Body of pancreas (tissue), 4 donors: Measurements from ENCODE around the gene PCDHGA5. TPM values are rescaled to one million over a fixed set of nuclear protein-coding genes. Genes with fewer than 3 reads are reported as not detected.
A peak's percentile ranks its signal among the peaks of the same experiment; 100 is the strongest.
"Not testable (repeated sequence)": the region's sequence is repeated elsewhere in the genome, so short reads cannot be mapped to it uniquely, and the experiment has no call there.

Source experiments
- ATAC-seq: fragments of 150-250 bp; one replicate; pipeline ENCODE4 v1.9.1; 2016
- DNase-seq, 4 donors: peaks; one replicate each; pipeline ENCODE4 v3.0.0-alpha.2; 2019
- H3K27ac ChIP-seq, 4 donors: fragments of 200-600 bp; sonication (generic); 1 replicate in 3 of 4; 2 replicates in 1 of 4; pipeline versions ENCODE4 v1.5.1 to v1.6.1; 2016 to 2019; ENCODE audit warnings: mild to moderate bottlenecking in 1 of 4, mixed read lengths in 1 of 4, moderate library complexity in 1 of 4
- H3K27me3 ChIP-seq, 2 donors: fragments of 200-600 bp; sonication (generic); one replicate each; pipeline ENCODE4 v1.6.0; 2016; ENCODE audit warnings: mild to moderate bottlenecking in 1 of 2
- H3K36me3 ChIP-seq, 2 donors: fragments of 200-600 bp; sonication (generic); replicated peaks in 1 of 2; 2 replicates each; pipeline ENCODE4 v1.5.1; 2016; ENCODE audit warnings: low read depth in 2 of 2; ENCODE audit not compliant: insufficient read depth in 1 of 2
- H3K4me1 ChIP-seq: fragments of 200-600 bp; sonication (generic); one replicate; pipeline ENCODE4 v1.6.0; 2016
- H3K4me3 ChIP-seq, 2 donors: fragments of 200-600 bp; sonication (generic); 1 replicate in 1 of 2; 2 replicates in 1 of 2; pipeline ENCODE4 v1.5.1; 2016 to 2019
- H3K9me3 ChIP-seq, 3 donors: fragments of 200-600 bp; sonication (generic); 1 replicate in 2 of 3; 2 replicates in 1 of 3; pipeline ENCODE4 v1.5.1; 2016
- POLR2A ChIP-seq, 3 donors: fragments of 450-650 bp; IDR thresholded peaks; one replicate each; pipeline ENCODE4 v1.6.1; 2016; ENCODE audit warnings: antibody characterized with exemption in 3 of 3, mild to moderate bottlenecking in 2 of 3
- WGBS, 2 donors: methylation state at CpG; one replicate each; pipeline ENCODE4 v1.1.5; 2017; 5-methylcytosine and 5-hydroxymethylcytosine counted together
- intact Hi-C: fragments of 100-400 bp; cut with DNase I; formaldehyde crosslinking; loops from one replicate; pipeline ENCODE4 v1.15.1; 2023
- total RNA-seq, 2 donors: library from RNA; depleted of rRNA; stranded (reverse); fragments of >200 nt; gene quantifications; one replicate each; pipeline ENCODE4 v1.1.0, GENCODE V29; 2016
- TF ChIP-seq, protein P1 (sequence below), 7 experiments: fragments of 450-650 bp in 4 of 7; fragments of 200-600 bp in 3 of 7; sonication (generic) in 3 of 7; IDR thresholded peaks; one replicate each; pipeline ENCODE4 v1.5.1; 2016 to 2019; ENCODE audit warnings: antibody characterized with exemption in 7 of 7

PCDHGA5 gene
- total RNA-seq, 2 donors from 2014 or later = 5.6 to 6.0 TPM

DNA sequence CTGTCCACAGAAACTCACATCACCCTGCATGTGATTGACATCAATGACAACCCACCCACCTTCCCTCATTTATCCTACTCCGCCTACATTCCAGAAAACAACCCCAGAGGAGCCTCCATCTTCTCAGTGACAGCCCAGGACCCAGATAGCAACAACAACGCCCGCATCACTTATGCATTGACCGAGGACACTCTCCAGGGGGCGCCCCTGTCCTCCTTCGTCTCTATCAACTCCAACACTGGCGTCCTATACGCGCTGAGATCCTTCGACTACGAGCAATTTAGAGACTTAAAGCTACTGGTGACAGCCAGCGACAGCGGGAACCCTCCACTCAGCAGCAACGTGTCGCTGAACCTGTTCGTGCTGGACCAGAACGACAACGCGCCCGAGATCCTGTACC is 18.6 kb upstream of the PCDHGA5 start:
- TF ChIP-seq, protein P1, sequence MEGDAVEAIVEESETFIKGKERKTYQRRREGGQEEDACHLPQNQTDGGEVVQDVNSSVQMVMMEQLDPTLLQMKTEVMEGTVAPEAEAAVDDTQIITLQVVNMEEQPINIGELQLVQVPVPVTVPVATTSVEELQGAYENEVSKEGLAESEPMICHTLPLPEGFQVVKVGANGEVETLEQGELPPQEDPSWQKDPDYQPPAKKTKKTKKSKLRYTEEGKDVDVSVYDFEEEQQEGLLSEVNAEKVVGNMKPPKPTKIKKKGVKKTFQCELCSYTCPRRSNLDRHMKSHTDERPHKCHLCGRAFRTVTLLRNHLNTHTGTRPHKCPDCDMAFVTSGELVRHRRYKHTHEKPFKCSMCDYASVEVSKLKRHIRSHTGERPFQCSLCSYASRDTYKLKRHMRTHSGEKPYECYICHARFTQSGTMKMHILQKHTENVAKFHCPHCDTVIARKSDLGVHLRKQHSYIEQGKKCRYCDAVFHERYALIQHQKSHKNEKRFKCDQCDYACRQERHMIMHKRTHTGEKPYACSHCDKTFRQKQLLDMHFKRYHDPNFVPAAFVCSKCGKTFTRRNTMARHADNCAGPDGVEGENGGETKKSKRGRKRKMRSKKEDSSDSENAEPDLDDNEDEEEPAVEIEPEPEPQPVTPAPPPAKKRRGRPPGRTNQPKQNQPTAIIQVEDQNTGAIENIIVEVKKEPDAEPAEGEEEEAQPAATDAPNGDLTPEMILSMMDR (IDR thresholded peaks at IDR 0.05) = no peak
- no peak for TF ChIP-seq POLR2A (IDR thresholded peaks at IDR 0.05)
- ATAC-seq (no peak), DNase-seq (no peak)
- H3K27me3 ChIP-seq = no peaks in the 10 kb centered on the region
- no peak overlapping the region for H3K4me3 ChIP-seq
- 24 to 48% methylated on average over 16 to 20 of the region's 20 CpGs for WGBS, 2 donors
- no peaks in the 10 kb centered on the region for H3K36me3 ChIP-seq
- no peaks in the 10 kb centered on the region for H3K4me1 ChIP-seq
- H3K27ac ChIP-seq = no peak overlapping the region
- intact Hi-C loops = no loop called here
- H3K9me3 ChIP-seq = peaks cover 0 to 30% (median 4%) of the 10 kb centered on the region in 3 donors

DNA sequence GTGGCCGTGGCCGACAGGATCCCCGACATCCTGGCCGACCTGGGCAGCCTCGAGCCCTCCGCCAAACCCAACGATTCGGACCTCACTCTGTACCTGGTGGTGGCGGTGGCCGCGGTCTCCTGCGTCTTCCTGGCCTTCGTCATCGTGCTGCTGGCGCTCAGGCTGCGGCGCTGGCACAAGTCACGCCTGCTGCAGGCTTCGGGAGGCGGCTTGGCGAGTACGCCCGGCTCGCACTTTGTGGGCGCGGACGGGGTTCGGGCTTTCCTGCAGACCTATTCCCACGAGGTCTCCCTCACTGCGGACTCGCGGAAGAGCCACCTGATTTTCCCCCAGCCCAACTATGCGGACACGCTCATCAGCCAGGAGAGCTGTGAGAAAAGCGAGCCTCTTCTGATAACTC is 17.9 kb upstream of the PCDHGA5 start:
- ATAC-seq, DNase-seq, H3K4me1 ChIP-seq, intact Hi-C loops, H3K27ac ChIP-seq, H3K4me3 ChIP-seq, H3K27me3 ChIP-seq, H3K36me3 ChIP-seq: not testable (repeated sequence)
- peaks cover 0 to 30% (median 4%) of the 10 kb centered on the region in 3 donors for H3K9me3 ChIP-seq
- 24 to 39% methylated on average over 8 to 24 of the region's 35 CpGs for WGBS, 2 donors

DNA sequence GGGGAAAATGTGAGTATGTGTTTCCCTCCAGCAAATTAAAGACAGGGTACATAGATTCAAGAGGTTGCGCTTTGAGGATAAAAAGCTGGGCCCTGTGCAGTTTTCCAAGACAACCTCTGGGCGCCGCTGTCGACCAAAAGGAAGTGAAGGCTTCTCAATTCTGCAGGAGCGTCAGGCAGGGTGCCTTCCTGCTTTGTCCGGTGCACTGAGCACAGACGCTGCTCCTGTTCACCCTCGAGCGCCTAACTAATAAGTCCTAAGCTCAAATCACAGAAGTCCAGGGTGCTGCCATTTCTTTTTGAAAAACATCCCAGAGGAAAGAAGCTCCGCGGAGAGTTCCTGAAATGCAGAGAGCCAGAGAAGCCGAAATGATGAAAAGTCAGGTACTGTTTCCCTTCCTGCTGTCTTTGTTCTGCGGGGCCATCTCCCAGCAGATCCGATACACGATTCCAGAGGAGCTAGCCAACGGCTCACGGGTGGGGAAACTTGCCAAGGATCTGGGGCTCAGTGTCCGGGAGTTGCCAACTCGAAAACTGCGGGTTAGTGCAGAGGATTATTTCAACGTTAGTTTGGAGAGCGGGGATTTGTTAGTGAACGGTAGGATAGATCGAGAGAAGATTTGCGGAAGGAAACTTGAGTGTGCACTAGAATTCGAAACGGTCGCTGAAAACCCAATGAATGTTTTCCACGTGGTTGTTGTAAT is 13.9 kb upstream of the PCDHGA5 start, which contains the start of gene PCDHGB1:
Gene PCDHGB1 (plus strand): TSS at position 183 of the 703 bp plus-strand sequence. CDS start 162 bp downstream, at position 345.
- intact Hi-C loops = no loop called here
- DNase-seq = peak; percentile 31 to 54 (median 46)
- H3K9me3 ChIP-seq = peaks cover 0 to 47% (median 2%) of the 10 kb centered on the region in 3 donors
- no peaks in the 10 kb centered on the region for H3K27me3 ChIP-seq
- no peak within 1 kb of the TSS for H3K4me3 ChIP-seq
- TF ChIP-seq, protein P1 (IDR thresholded peaks at IDR 0.05) = peak in 6 of 7 experiments; percentile 13 to 41 (median 38)
- TF ChIP-seq POLR2A (IDR thresholded peaks at IDR 0.05) = no peak
- peak; percentile 45 for ATAC-seq
- no peaks in the 10 kb centered on the region for H3K36me3 ChIP-seq
- WGBS, 2 donors = 13 to 30% methylated on average over 29 of the region's 29 CpGs
- H3K4me1 ChIP-seq = no peaks in the 10 kb centered on the region
- H3K27ac ChIP-seq = no peak within 1 kb of the TSS

DNA sequence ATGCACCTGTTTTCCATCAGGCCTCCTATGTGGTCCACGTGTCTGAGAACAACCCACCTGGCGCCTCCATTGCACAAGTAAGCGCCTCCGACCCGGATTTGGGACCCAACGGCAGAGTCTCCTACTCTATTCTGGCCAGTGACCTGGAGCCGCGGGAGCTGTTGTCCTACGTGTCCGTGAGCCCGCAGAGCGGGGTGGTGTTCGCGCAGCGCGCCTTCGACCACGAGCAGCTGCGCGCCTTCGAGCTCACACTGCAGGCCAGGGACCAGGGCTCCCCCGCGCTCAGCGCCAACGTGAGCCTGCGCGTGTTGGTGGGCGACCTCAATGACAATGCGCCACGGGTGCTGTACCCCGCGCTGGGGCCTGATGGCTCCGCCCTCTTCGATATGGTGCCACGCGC is 12.4 kb upstream of the PCDHGA5 start:
- Histone ChIP-seq H3K4me3 (no peak overlapping the region), H3K4me1 (no peaks in the 10 kb centered on the region), H3K27ac (no peak overlapping the region), H3K36me3 (no peaks in the 10 kb centered on the region), H3K9me3 (peaks cover 0 to 58% (median 2%) of the 10 kb centered on the region in 3 donors), H3K27me3 (no peaks in the 10 kb centered on the region)
- no peak for TF ChIP-seq POLR2A (IDR thresholded peaks at IDR 0.05)
- TF ChIP-seq, protein P1 (IDR thresholded peaks at IDR 0.05) = no peak
- intact Hi-C loops = no loop called here
- DNase-seq (no peak), ATAC-seq (no peak)
- WGBS, 2 donors = 22 to 34% methylated on average over 14 to 24 of the region's 36 CpGs

DNA sequence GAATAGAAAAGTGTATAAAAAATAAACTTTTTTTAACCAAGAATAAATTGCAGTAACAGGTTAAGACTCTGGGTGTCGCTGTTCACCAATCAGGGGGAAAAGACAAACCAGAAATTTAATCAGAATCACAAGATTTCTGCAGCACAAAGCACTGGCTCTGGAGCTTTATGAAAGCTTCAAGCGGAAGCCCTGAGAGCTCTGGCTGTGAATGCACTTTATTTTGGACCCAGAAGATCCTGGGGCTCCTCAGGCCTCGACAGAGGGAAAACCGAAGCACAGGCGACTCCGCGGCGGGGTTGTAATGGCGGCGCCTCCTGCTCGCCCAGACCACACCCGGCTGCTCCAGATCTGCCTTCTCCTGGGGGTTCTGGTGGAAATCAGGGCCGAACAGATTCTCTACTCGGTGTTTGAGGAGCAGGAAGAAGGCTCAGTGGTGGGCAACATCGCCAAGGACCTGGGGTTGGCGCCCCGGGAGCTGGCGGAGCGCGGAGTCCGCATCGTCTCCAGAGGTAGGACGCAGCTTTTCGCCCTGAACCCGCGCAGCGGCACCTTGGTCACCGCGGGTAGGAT is 9.0 kb upstream of the PCDHGA5 start, which contains the start of gene PCDHGA4:
Gene PCDHGA4 (plus strand): TSS at position 122 of the 570 bp plus-strand sequence. CDS start 87 bp downstream, at position 209.
- ATAC-seq (no peak), DNase-seq (no peak)
- no peak for TF ChIP-seq POLR2A (IDR thresholded peaks at IDR 0.05)
- TF ChIP-seq, protein P1 (IDR thresholded peaks at IDR 0.05) = peak in 6 of 7 experiments; percentile 10 to 38 (median 31)
- H3K4me3 ChIP-seq = no peak within 1 kb of the TSS
- H3K27ac ChIP-seq = no peak within 1 kb of the TSS
- H3K27me3 ChIP-seq = no peaks in the 10 kb centered on the region
- no peaks in the 10 kb centered on the region for H3K36me3 ChIP-seq
- intact Hi-C loops = no loop called here
- peaks cover 0 to 72% (median 2%) of the 10 kb centered on the region in 3 donors for H3K9me3 ChIP-seq
- WGBS, 2 donors = 12 to 17% methylated on average over 23 to 29 of the region's 29 CpGs
- H3K4me1 ChIP-seq = no peaks in the 10 kb centered on the region
